Right renal pelvis (tissue), 4 donors: ENCODE measurements around the gene OR10G6. TPM values are rescaled to one million over a fixed set of nuclear protein-coding genes. Genes with fewer than 3 reads are reported as not detected.
"Not testable (repeated sequence)": the region's sequence is repeated elsewhere in the genome, so short reads cannot be mapped to it uniquely, and the experiment has no call there.

Experiments used
- DNase-seq, 4 donors: peaks; one replicate each; pipeline ENCODE4 v3.0.0-alpha.2; 2013; ENCODE audit warnings: low read depth in 4 of 4, low spot score in 3 of 4, missing footprints in 1 of 4
- polyA plus RNA-seq, 4 donors: library from polyadenylated mRNA; unstranded; fragments of 120-200 nt; gene quantifications; one replicate each; pipeline ENCODE4 v1.2.1, GENCODE V29; 2013; ENCODE audit not compliant: insufficient read length in 4 of 4

OR10G6 gene
- not detected for polyA plus RNA-seq

GRCh38 chr11:123995119-123995518, at the start of gene OR10G6:
Gene OR10G6 (minus strand): TSS chr11:123995161. CDS start chr11:123995161, 0 bp downstream.
- DNase-seq: no peak

DNA sequence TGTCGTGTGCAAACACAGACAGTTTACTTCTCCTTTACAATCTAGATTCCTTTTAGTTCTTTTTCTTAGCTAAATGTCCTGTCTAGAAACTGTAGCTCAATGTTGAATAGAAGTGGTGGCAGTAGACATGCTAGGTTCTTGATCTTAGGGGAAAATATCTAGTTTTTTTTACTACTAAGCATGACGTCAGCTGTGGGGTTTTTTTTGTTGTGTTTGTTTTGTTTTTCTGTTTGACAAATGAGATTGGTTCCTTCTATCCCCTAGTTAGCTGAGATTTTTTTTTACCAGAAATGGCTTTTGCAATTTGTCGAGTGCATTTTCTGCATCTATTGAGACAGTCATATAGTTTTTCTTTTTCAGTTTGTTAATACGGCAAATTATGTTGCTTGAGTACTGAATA, 48.5 kb upstream of the OR10G6 start:
- DNase-seq: no peak

DNA sequence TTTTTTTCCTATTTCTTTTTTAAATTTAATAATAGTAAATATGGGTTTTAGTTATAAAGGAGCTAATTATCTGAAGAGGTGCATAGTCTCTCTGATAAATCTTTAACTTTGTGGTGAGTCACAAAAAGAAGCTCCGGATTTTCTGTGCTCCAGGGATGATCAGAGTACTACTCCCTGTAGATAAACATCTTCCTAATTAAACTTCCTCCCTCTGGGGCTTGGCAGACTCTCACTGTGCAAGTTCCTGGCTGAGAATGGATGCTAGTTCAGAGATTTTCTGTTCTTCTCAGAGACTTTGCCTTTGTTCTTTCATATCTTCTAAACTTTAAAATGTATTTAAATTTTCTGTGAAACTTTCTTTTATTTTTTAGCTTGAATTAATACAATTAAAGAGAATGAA, 46.3 kb upstream of the OR10G6 start, which contains the start of gene OR10G7:
Gene OR10G7, minus strand, starts transcription at position 72 of the 400 bp plus-strand sequence. CDS start 2,324 bp downstream, outside the sequence.
- no peak for DNase-seq

- no peak for DNase-seq
Observed at GRCh38 chr11:124039557-124039956, 44.6 kb upstream of the OR10G6 start.

- DNase-seq: no peak
Observed at GRCh38 chr11:124036666-124037065, 41.7 kb upstream of the OR10G6 start.

- no peak for DNase-seq
Observed at GRCh38 chr11:124026498-124026897, 31.5 kb upstream of the OR10G6 start, which contains the start of gene OR10G8. Gene OR10G8 (plus strand): TSS chr11:124026798. CDS start chr11:124029623, 2,825 bp downstream.

DNA sequence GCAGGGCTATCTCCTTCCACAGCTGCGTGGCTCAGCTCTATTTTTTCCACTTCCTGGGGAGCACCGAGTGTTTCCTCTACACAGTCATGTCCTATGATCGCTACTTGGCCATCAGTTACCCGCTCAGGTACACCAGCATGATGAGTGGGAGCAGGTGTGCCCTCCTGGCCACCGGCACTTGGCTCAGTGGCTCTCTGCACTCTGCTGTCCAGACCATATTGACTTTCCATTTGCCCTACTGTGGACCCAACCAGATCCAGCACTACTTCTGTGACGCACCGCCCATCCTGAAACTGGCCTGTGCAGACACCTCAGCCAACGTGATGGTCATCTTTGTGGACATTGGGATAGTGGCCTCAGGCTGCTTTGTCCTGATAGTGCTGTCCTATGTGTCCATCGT, 20.9 kb upstream of the OR10G6 start:
- not testable (repeated sequence) for DNase-seq

GRCh38 chr11:124012697-124013096, 17.7 kb upstream of the OR10G6 start, which contains the start of gene OR10G4:
Gene OR10G4 (plus strand): TSS chr11:124012997. CDS start chr11:124015575, 2,578 bp downstream.
- DNase-seq: no peak

DNA sequence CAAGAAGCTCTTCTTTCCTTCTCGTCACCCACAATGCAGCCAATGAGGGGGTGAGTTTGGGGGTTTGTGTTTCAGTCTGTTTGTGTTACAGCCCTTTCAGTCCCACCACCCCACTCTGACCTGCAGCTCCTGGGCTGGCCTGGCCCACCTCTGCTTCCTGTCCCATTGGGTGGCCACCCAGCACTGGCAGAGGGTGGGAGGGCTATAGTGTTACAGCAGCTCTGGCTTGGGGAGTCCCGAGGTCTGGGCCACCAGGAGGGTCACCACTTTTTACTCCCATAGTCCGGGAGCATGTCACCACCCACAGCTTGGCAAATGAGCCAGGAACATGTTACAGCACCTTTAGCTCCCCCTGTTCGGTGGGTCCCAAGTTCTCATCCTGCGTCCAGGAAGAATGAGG, 15.7 kb downstream of the OR10G6 start:
- no peak for DNase-seq

GRCh38 chr11:123977731-123978347, 17.1 kb downstream of the OR10G6 start, which contains the start of gene OR10S1:
Gene OR10S1 (minus strand): TSS chr11:123977781. CDS start chr11:123977664, 117 bp downstream.
- no peak for DNase-seq

- no peak for DNase-seq
Observed at GRCh38 chr11:123976770-123977560, 18.0 kb downstream of the OR10G6 start.

GRCh38 chr11:123973816-123974215, 21.1 kb downstream of the OR10G6 start:
- DNase-seq: no peak

- DNase-seq: no peak
Observed at GRCh38 chr11:123956752-123957151, 38.2 kb downstream of the OR10G6 start.

DNA sequence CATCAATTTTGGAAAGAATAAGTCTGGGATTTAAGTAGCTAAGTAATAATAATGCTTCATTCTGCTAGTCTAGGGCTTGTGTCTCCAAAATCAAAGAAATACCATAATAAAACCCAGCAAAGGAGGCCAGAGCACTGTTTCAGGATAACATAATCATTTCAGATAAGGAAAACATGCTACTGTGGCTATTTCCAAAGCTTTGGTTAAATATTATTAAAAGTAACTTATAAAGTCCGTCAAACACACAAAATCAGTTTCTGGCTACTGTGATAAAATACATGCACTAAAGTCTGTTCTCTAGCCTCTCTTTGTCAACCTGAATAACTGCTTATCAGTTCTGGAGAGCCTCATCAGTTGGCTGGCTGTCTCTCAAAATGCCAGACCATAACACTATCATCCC, 49.8 kb downstream of the OR10G6 start:
- no peak for DNase-seq

Other genes with a start within 250 kb of the OR10G6 start
- gene OR6X1, start 240.6 kb downstream of the OR10G6 start, polyA plus RNA-seq: not detected
- not detected for gene OR6M1, start 188.8 kb downstream of the OR10G6 start, polyA plus RNA-seq
- not detected for gene TMEM225, start 109.5 kb downstream of the OR10G6 start, polyA plus RNA-seq
- under 1 TPM in 1 of 4 donors, not detected in 3; 0.01 TPM for gene OR8D4, start 93.0 kb downstream of the OR10G6 start, polyA plus RNA-seq
- not detected for gene OR4D5, start 55.5 kb downstream of the OR10G6 start, polyA plus RNA-seq
- gene OR6T1, start 51.3 kb downstream of the OR10G6 start, polyA plus RNA-seq: not detected
- gene OR10S1, start 17.4 kb downstream of the OR10G6 start, polyA plus RNA-seq: not detected
- gene OR10G4, start 17.8 kb upstream of the OR10G6 start, polyA plus RNA-seq: not detected
- not detected for gene OR10G9, start 27.9 kb upstream of the OR10G6 start, polyA plus RNA-seq
- gene OR10G8, start 31.6 kb upstream of the OR10G6 start, polyA plus RNA-seq: not detected
- gene OR10G7, start 46.2 kb upstream of the OR10G6 start, polyA plus RNA-seq: not detected
- gene VWA5A, start 120.3 kb upstream of the OR10G6 start, polyA plus RNA-seq: 10 to 100 TPM; 12.8 to 16.8 (median 15.9) TPM
- not detected for gene OR10D3, start 188.2 kb upstream of the OR10G6 start, polyA plus RNA-seq
- gene OR8G1, start 245.9 kb upstream of the OR10G6 start, polyA plus RNA-seq: not detected